ENCODE data around the gene NT5E.

NT5E gene

DNA sequence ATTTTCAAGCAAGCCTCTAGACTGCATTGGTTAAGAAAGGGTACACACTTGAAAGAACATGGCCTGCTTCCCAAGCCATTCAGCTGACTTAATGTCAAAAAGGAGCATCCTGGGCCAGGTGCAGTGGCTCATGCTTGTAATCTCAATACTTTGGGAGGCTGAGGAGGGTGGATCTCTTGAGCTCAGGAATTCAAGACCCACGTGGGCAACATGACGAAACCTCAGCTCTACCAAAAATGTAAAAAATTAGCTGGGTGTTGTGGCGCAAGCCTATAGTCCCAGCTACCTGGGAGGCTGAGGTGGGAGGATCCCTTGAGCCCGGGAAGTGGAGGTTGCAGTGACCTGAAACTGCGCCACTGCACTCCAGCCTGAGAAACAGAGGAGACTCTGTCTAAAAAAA is 26.9 kb upstream of the NT5E start:
- no peak for DNase-seq

GRCh38 chr6:85424981-85425380 is 24.9 kb upstream of the NT5E start:
- no peak for DNase-seq

DNA sequence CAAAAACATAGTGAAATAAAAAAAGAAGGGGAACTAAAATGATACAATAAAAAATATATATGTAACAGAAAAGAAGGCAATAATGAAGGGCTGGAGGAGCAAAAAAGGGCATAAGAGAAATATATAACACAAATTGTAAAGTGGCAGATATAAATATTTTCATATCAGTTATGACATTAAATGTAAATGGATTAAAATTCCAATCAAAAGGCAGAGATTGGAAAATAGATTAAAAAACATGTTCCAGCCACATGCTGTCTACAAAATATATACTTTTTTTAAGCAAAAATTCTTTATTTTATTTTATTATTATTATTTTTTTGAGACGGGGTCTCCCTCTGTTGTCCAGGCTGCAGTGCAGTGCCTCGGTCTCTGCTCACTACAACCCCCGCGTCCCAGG is 23.9 kb upstream of the NT5E start:
- DNase-seq = no peak

GRCh38 chr6:85428486-85428885 is 21.4 kb upstream of the NT5E start:
- no peak for DNase-seq

DNA sequence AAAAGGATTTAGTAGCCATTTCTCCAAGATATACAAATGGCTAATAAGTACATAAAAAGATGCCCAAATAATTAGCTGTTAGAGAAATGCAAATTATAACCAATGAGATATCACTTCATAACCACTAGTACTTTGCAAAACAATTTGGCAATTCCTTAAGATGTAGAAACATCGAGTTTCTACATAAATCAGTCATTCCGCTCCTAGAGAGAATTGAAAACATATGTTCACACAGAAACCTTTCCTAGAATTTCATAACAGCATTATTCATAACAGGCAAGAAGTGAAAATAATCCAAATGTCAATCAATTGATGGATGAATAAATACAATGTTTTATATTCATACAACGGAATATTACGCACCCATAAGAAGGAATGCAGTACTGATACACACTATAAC is 20.5 kb upstream of the NT5E start:
- DNase-seq = no peak

DNA sequence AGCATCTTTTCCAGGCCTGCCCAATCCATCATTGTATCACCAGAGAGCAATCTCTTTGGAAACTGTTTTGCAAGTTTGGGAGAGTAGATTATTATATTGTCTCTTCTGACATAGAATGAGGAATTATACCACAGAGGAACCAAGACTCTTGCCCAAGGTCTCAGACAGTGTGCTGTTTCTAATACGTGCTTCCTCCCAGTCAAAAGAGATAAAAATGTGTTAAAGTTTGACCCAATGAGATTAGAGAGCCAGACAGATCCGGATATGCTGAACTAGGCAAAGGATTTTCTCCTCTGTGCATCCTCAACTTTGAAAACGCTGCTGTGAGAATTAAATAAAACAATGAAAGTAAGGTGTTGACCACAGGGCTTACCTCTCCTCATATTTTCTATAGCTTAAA is 18.6 kb upstream of the NT5E start:
- no peak for DNase-seq

DNA sequence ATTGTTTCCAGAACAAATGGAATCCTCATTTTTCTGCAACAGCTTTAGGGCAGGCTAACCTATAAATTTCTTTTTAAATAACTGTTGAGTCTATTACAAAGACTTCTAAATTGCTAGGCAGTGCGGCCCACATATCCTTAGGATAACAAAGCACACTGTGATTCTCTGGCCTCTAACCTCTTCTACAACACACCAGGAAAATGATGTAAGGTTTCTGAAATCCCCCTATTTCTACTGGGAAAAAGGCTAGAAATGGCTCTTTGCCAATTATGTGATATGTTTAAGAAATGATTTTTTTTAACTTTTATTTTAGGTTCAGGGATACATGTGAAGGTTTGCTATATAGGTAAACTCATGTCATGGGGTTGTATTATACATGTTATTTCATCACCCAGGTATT is 17.3 kb upstream of the NT5E start:
- DNase-seq = no peak

DNA sequence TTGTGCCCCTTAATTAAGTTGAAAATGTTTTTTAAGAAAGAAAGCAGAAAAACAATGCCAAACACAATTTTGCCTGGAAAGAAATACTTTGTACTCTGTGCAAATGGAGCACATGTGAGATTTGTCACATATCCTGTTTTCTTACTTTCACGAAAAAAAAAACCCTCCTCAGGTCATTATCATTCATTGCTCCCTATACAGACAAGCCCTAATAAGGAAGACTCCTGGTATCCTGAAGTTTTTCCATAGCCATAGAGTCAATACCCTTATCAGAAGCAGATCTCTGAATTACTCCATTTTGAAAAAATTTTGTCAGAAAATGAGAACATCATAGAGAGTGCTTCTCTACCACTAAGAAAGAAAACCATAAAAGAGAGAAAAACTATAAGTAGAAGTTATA is 14.0 kb upstream of the NT5E start:
- DNase-seq = no peak

GRCh38 chr6:85436411-85436810 is 13.5 kb upstream of the NT5E start:
- DNase-seq = no peak

DNA sequence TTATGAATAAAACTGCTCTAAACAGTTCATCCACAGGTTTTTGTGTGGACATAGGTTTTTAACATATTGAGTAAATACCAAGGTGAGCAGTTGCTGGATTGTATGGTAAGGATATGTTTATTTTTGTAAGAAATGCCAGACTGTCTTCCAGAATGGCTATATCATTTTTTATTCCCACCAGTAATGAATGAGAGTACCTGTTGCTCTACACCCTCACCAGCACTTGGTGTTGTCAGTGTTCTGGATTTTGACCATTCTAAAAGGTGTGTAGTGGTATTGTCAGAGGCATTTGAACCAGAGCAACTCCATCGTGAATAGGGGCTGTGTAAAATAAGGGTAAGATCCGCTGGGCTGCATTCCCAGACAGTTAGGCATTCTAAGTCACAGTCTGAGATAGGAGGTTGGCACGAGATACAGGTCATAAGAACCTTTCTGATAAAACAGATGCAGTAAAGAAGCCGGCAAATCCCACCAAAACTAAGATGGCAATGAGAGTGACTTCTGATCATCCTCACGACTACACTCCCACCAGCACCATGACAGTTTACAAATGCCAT is 12.9 kb upstream of the NT5E start:
- no peak for DNase-seq

GRCh38 chr6:85443349-85444117 is 6.3 kb upstream of the NT5E start:
- no peak for DNase-seq

DNA sequence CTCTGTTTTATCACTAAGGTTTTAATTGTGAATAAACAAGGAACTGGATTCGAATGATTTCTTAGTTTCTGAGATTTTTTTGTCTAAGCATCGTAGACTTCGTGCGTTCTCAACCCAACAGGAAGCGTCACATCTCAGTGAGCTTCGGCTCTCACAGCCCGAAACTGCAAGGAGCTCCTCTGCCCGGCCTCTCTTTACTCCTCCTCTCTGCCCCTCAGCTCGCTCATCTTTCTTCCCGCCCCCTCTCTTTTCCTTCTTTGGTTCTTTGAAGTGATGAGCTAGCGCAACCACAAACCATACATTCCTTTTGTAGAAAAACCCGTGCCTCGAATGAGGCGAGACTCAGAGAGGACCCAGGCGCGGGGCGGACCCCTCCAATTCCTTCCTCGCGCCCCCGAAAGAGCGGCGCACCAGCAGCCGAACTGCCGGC is 480 bp upstream of the NT5E start:
- DNase-seq = no peak

DNA sequence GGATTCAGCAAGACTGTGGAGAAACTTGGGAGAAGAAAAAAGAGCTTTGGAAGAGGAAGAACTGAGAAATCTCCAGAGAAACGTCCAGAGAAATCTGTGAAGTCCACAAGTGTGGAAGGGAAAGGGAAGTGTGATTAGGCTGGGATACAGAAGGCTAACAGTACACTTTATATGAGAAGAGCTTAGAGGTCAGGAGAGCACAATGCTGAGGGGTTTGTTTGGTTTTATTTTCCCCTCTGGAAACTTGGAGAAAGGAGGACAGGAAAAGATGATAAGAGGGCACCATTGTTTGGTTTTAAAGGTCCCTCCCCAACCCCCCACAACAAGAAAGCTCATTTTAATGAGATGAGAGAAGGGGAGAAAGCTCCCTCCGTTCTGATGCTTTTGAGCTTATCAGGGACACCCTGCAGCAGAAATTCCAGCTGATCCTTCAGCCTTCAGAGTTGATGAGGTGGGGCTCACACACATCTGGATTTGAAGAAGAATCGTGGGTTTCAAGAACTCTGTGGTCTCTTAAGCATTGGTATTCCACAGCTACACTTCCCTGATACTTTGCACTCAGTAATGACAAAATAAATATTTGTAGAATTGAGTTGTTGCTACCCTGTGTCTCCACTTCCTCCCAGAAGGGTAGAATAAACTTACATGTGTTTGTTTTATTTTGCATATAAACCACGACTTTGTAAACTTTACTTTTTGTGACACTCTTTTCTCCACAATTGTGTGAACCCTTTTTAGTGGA is 1.9 kb downstream of the NT5E start:
- no peak for DNase-seq

GRCh38 chr6:85452441-85452881 is 2.6 kb downstream of the NT5E start:
- no peak for DNase-seq

- DNase-seq = no peak
Measured at GRCh38 chr6:85453052-85453451, 3.2 kb downstream of the NT5E start.

DNA sequence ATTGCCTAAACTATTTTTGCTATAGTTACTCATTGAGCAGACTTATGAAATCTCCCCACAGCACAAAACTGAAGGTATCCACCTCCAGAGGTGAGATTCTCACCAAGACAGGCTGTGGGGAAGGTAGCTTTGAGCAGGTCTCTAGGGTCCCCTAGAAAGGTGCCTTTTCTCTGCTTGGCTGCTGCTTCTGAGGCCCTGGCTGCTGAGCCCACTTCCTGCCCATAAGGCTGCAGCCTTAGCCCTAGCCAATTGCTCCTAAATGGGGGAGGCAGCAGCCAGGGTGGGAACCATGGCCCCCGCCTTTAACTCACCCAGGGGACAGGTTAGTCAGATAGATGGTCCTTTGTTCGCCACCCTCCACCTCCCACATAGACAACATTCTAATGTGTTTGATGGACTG is 3.6 kb downstream of the NT5E start:
- no peak for DNase-seq

DNA sequence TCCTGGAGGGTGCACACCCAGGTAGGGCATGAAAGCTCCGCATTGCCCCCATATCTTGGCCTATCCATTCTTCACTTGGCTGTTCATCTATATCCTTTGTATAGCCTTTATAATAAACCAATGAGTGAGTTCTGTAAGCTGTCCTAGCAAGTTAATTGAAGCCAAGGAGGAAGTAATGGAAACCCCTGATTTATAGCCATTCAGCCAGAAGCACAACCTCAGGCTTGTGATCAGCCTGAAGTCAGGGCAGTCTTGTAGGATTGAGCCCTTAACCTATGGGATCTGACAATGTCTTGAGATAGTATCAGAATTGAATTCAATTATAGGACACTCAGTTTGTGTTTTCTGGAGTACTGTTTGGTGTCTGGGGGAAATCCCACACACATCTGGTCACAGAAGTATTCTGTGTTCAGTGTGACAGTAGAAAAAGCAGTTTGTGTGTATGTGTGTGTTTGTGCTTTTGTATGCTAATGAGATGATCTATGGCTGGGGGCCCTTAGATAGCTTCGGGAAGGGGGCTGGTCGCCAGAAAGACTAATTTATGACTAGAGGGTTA is 5.7 kb downstream of the NT5E start:
- no peak for DNase-seq

- no peak for DNase-seq
Measured at GRCh38 chr6:85456782-85457181, 6.9 kb downstream of the NT5E start.

GRCh38 chr6:85458184-85458583 is 8.3 kb downstream of the NT5E start:
- no peak for DNase-seq

GRCh38 chr6:85458782-85459181 is 8.9 kb downstream of the NT5E start:
- no peak for DNase-seq

DNA sequence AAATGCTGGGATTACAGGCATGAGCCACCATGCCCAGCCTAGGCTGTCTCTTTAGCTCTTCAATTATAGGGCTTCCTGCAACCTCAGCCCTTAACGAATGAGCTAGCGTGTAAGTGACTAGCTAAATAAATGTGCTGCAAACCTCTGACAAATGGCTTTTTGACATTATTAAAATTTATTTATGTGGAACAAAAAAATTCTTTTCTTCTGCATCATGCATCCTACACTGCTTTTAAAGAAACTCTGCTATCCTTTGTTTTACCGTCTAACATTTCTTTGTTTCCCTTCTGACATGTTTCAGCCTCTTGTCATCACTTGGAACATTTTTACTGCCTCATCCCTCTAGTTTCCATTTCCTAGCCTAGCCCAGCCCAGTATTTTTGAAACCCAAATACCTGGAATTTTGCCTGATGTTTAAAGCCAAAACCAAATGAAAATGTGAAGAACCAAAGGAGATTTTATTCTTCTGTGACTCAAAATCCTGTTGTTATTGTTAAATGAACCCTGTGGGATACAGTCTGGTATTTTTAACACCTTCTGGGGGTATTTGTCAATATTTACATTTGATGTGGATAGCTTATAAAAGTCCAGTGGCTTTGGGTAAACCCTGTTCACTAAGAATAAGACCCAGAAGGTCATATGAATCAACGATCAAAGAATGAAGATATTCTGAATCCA is 9.5 kb downstream of the NT5E start:
- no peak for DNase-seq

DNA sequence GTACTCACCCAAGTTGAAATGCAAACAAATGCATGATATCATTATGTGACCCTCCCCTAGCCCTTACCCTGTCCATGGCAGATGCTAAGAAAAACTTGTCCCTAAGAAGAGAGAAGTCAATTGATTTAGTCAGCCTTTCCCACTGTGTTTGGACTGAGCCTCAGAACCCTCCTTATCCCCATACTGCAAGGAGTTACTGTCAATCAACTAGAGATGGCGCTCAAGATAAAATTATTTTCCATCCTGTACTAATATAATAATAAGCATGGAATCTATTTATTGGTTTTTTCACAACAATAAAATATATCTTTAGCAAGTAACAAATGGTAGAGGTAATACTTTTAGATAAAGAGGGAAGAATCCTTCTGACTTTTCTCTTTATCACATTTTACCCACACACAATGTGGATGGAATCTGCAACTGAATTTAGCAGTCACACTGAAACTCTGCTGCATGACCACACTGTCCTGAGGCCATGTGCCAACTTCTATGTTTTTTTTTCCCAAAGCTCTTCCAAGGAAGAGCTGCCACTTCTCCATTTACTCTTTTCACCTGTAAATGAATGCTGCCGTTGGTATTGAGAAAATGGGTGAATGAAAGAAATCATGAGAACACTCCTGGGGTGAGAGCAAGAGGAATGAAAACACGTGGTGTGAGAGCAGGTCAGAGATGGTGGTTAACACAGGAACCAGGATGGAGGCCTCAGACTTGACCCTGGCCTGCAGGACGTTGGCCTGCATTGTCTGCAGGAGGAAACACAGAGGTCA is 10.5 kb downstream of the NT5E start:
- no peak for DNase-seq

Measured in NCI-H774 (cell line).